ENCODE data around the gene DNAH12. TPM values are rescaled to one million over a fixed set of nuclear protein-coding genes. Genes with fewer than 3 reads are reported as not detected.

DNAH12 gene
- total and polyA plus RNA-seq, 2 donors (not counting 3 experiments of a cell fraction or from before 2014, with no cell fraction given), result 0.06 to 0.20 TPM

- BruUV-seq (replicated peaks), result no TSS peak
- H3K36me3 ChIP-seq (ENCODE audit: control insufficient read depth in 2 of 2, extremely low read depth in 1 of 2, insufficient read depth in 2 of 2, low read length in 2 of 2), result peaks cover 3% of the 10 kb centered on the region in 2 experiments
These were observed 283.0 kb downstream of the DNAH12 start for GRCh38 chr3:57261119-57261518.

More at GRCh38 chr3:57261119-57261518, 283.0 kb downstream of the DNAH12 start:
- intact Hi-C loops (cut with micrococcal nuclease) (no loop called here), dilution Hi-C loops (cut with MboI; ENCODE audit: extremely low pct_ligation_motif_present, low sequenced_read_pairs) (no loop called here)
- ChIA-PET CTCF (no interaction called here), POLR2A (no interaction called here)
- H3K79me2 ChIP-seq (ENCODE audit: control insufficient read depth, insufficient read depth, low read length), result no peaks in the 10 kb centered on the region
- no peaks in the 10 kb centered on the region for H3K9me3 ChIP-seq (replicated peaks; ENCODE audit: control insufficient read depth, insufficient read depth, low read length)
- no peak overlapping the region for H3K9ac ChIP-seq (replicated peaks; ENCODE audit: extremely low read depth, insufficient read depth, low read length)
- no peak for FAIRE-seq
- no peak overlapping the region for H3K4me3 ChIP-seq (replicated peaks in 1 of 3; ENCODE audit: insufficient read depth in 1 of 3, low read depth in 1 of 3, low read length in 3 of 3)
- no peaks in the 10 kb centered on the region for H3K9me1 ChIP-seq (replicated peaks; ENCODE audit: control insufficient read depth, extremely low read depth, insufficient read depth, low read length)
- H3K27ac ChIP-seq (ENCODE audit: insufficient read depth, low read depth, low read length), result no peak overlapping the region
- H4K20me1 ChIP-seq (replicated peaks; ENCODE audit: control insufficient read depth, extremely low read depth, insufficient read depth, low read length), result peaks cover 2% of the 10 kb centered on the region
- H3K4me1 ChIP-seq (ENCODE audit: control insufficient read depth, extremely low read depth, insufficient read depth, low read length), result peaks cover 10% of the 10 kb centered on the region
- H3K4me2 ChIP-seq (ENCODE audit: insufficient read depth, low read length), result no peak overlapping the region
- H2AFZ ChIP-seq (ENCODE audit: low read depth, low read length), result no peak overlapping the region
- DNase-seq (ENCODE audit: low read depth, low spot score), result no peak
- H3K27me3 ChIP-seq (ENCODE audit: control insufficient read depth in 2 of 2, insufficient read depth in 2 of 2, low read length in 2 of 2), result no peaks in the 10 kb centered on the region
- no peak for TF ChIP-seq POLR2A (IDR thresholded peaks at IDR 0.05; ENCODE audit: low read depth, low read length)
- no peak for TF ChIP-seq JUN (IDR thresholded peaks at IDR 0.05; ENCODE audit: borderline replicate concordance, insufficient read depth, insufficient read length, low read depth)
- no peak for TF ChIP-seq POLR2AphosphoS5 (IDR thresholded peaks at IDR 0.05; ENCODE audit: insufficient read depth, low read depth, low read length)
- TF ChIP-seq MYC (IDR thresholded peaks at IDR 0.05; ENCODE audit: low read depth, low read length), result no peak
- TF ChIP-seq GATA2 (IDR thresholded peaks at IDR 0.05; ENCODE audit: insufficient read depth, insufficient read length, low read depth, low read length), result no peak
- TF ChIP-seq FOS (IDR thresholded peaks at IDR 0.05; ENCODE audit: borderline replicate concordance, insufficient read depth, low read length), result no peak
- TF ChIP-seq CTCF (IDR thresholded peaks at IDR 0.05; ENCODE audit: extremely low read depth in 1 of 2, insufficient read depth in 1 of 2, low read depth in 1 of 2, low read length in 2 of 2), result no peak
- TF ChIP-seq EZH2 (IDR thresholded peaks at IDR 0.05; ENCODE audit: borderline replicate concordance, low read depth, low read length, severe bottlenecking), result no peak
- no peak for TF ChIP-seq MAX (IDR thresholded peaks at IDR 0.05; ENCODE audit: insufficient read depth, insufficient read length)
